Stimulated activated memory B cell treated with anti-CD40 and anti-IgM and Interleukin-4, amounts not matched to agents 10 μg/mL and 1 μg/mL and 100 μg/mL, for 72 hours (primary cell): Measurements from ENCODE around the gene AFF4.

Experiments
- ATAC-seq: fragments of 150-1000 bp; cut with Tn5 transposase; 2 replicates; pipeline ENCODE4 v1.10.0; 2021
- H3K27ac Mint-ChIP-seq: one replicate; pipeline ENCODE4 v1.8.0; 2022; ENCODE audit warnings: mild to moderate bottlenecking, mixed read lengths
- H3K27me3 Mint-ChIP-seq: one replicate; pipeline ENCODE4 v1.8.0; 2022; ENCODE audit warnings: mixed read lengths
- H3K36me3 Mint-ChIP-seq: one replicate; pipeline ENCODE4 v1.8.0; 2022; ENCODE audit warnings: mixed read lengths
- H3K4me1 Mint-ChIP-seq: one replicate; pipeline ENCODE4 v1.8.0; 2022; ENCODE audit warnings: mixed read lengths
- H3K4me3 Mint-ChIP-seq: one replicate; pipeline ENCODE4 v1.8.0; 2022; ENCODE audit warnings: mild to moderate bottlenecking, moderate library complexity, mixed read lengths
- H3K9me3 Mint-ChIP-seq: one replicate; pipeline ENCODE4 v1.8.0; 2022; ENCODE audit warnings: mixed read lengths

The AFF4 gene

GRCh38 chr5:132837868-132838267 is 125.6 kb downstream of the AFF4 start:
- ATAC-seq, result no peak
- Mint-ChIP-seq H3K27ac (no peak overlapping the region), H3K9me3 (no peaks in the 10 kb centered on the region), H3K4me3 (no peak overlapping the region), H3K27me3 (no peaks in the 10 kb centered on the region), H3K36me3 (no peaks in the 10 kb centered on the region), H3K4me1 (no peaks in the 10 kb centered on the region)

DNA sequence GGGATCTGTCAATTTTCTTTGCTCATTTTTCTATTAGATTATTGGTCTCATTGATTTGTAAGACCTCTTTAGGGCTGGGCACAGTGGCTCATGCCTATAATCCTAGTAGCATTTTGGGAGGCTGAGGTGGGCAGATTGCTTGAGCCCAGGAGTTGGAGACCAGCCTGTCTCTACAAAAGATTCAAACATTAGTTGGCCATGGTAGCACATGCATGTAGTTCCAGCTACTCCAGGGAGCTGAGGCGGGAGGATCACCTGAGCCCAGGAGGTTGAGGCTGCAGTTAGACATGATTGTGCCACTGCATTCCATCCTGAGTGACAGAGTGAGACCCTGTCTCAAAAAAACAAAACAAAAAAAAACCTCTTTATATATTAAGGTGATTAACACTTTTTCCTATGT is 126.6 kb downstream of the AFF4 start:
- no peaks in the 10 kb centered on the region for H3K36me3 Mint-ChIP-seq
- H3K9me3 Mint-ChIP-seq, result no peaks in the 10 kb centered on the region
- H3K4me1 Mint-ChIP-seq, result no peaks in the 10 kb centered on the region
- no peak overlapping the region for H3K4me3 Mint-ChIP-seq
- ATAC-seq, result no peak
- H3K27me3 Mint-ChIP-seq, result no peaks in the 10 kb centered on the region
- H3K27ac Mint-ChIP-seq, result no peak overlapping the region

- peaks cover 18% of the 10 kb centered on the region for H3K4me1 Mint-ChIP-seq
- peaks cover 20% of the 10 kb centered on the region for H3K27me3 Mint-ChIP-seq
Measured at GRCh38 chr5:132834057-132834456, 129.4 kb downstream of the AFF4 start.

DNA sequence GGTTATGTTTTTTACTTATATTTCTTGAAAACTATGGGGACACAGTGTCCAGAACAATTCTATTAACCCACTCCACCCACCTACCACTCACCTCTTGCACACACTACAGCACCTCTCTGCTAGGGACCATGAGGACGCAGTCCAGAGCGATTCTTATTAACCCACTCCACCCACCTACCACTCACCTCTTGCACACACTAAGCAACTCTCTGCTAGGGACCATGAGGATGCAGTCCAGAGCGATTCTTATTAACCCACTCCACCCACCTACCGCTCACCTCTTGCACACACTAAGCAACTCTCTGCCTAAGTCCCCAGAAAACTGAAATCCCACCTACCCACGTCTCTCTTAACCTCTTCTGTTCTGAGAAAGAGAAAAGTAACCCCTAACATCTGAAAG is 130.8 kb downstream of the AFF4 start:
- Mint-ChIP-seq H3K27ac (no peak overlapping the region), H3K36me3 (no peaks in the 10 kb centered on the region), H3K9me3 (no peaks in the 10 kb centered on the region), H3K27me3 (peaks cover 32% of the 10 kb centered on the region), H3K4me3 (no peak overlapping the region), H3K4me1 (peaks cover 20% of the 10 kb centered on the region)
- no peak for ATAC-seq

More at GRCh38 chr5:132834057-132834456, 129.4 kb downstream of the AFF4 start:
- H3K27ac Mint-ChIP-seq, result no peak overlapping the region
- H3K9me3 Mint-ChIP-seq, result no peaks in the 10 kb centered on the region
- H3K4me3 Mint-ChIP-seq, result no peak overlapping the region
- H3K36me3 Mint-ChIP-seq, result no peaks in the 10 kb centered on the region
- no peak for ATAC-seq

DNA sequence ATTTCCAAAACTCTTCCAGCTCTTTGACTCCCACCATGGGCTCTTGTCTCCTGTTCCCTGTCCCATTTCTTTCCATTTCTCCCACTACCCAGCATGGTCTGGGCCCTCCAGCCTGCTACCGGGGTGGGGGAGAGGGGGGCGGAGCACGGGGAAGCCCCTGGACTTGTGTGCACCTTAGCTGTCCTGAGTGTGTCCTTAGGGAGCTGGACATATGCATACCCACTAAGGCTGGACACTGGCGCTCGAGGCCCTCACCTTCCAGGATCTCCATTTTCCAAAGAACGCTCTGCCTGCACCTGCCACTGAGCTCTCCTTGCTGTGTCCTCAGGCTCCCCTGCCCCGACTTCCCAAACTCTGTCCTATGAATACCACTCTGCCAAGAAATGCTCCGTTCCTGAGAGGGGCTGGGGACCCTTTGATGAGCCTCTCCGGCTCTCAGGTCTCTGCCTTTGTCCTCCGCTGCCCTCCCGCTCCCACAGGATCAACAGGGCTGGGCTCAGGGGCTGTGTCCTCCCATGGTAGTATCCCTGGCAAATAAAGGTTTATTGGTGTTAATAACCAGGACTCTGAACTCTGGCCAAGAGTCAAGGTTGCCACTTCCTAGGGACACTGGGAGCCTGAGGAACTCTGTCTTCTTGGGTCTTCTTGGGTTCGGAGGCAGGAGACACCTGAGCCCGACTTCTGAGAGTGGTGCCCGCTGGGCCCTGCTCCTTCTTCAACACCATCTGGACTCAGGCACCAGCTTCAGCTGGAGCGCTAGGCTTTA is 132.2 kb downstream of the AFF4 start:
- peak overlapping the region; percentile 74 for H3K27ac Mint-ChIP-seq

DNA sequence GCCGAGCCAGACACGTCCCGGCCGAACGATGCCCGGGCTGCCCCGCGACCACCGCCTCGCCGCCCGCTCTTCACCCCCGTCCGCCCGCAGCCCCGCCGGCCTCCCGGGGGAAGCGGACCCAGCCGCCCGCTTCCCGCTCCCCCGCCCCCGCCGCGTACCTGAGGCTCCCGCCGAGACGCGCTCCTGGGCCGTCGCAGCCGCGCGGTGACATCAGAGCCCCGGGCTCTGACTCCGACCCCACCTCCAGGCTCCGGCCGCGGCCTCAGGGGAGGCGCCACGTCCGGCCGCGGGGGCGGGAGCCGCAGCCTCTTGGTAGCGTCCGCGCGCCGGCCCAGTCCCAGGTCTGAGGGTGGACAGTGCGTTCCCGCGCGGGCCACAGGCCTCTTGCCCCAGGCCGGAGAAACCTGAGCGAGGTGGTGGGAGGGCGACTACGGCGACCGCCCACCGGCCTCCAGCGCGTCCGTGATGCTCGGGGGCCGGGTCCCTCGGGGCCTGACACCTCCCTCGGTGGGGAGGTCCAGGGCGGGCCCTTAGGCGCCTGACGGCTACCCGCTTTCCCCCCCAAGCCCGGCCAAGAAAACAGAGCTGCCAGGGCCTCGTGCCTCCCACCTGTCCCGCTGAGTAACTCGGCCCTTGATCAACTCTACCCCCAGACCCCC is 132.9 kb downstream of the AFF4 start, which contains the start of gene SHROOM1:
SHROOM1 (minus strand) TSS at position 212 of the 659 bp plus-strand sequence. CDS start 4,507 bp downstream, outside the sequence.
- peaks cover 20% of the 10 kb centered on the region for H3K4me1 Mint-ChIP-seq
- H3K27me3 Mint-ChIP-seq, result peaks cover 51% of the 10 kb centered on the region
- H3K4me3 Mint-ChIP-seq, result peak within 1 kb of the TSS; percentile 90
- H3K36me3 Mint-ChIP-seq, result no peaks in the 10 kb centered on the region
- peak within 1 kb of the TSS; percentile 74 for H3K27ac Mint-ChIP-seq
- H3K9me3 Mint-ChIP-seq, result no peaks in the 10 kb centered on the region
- ATAC-seq, result peak; percentile 77

More for the DNA sequence above, 132.2 kb downstream of the AFF4 start:
- H3K4me3 Mint-ChIP-seq, result peak overlapping the region; percentile 90
- peaks cover 20% of the 10 kb centered on the region for H3K4me1 Mint-ChIP-seq
- no peaks in the 10 kb centered on the region for H3K9me3 Mint-ChIP-seq
- no peak for ATAC-seq
- peaks cover 45% of the 10 kb centered on the region for H3K27me3 Mint-ChIP-seq
- H3K36me3 Mint-ChIP-seq, result no peaks in the 10 kb centered on the region

- peak; percentile 87 for ATAC-seq
- H3K4me1 Mint-ChIP-seq, result peaks cover 20% of the 10 kb centered on the region
- H3K27ac Mint-ChIP-seq, result peak overlapping the region; percentile 72
- H3K27me3 Mint-ChIP-seq, result peaks cover 56% of the 10 kb centered on the region
- H3K36me3 Mint-ChIP-seq, result no peaks in the 10 kb centered on the region
- H3K9me3 Mint-ChIP-seq, result no peaks in the 10 kb centered on the region
- H3K4me3 Mint-ChIP-seq, result peak overlapping the region; percentile 90
Measured at GRCh38 chr5:132829742-132830435, 133.5 kb downstream of the AFF4 start.

DNA sequence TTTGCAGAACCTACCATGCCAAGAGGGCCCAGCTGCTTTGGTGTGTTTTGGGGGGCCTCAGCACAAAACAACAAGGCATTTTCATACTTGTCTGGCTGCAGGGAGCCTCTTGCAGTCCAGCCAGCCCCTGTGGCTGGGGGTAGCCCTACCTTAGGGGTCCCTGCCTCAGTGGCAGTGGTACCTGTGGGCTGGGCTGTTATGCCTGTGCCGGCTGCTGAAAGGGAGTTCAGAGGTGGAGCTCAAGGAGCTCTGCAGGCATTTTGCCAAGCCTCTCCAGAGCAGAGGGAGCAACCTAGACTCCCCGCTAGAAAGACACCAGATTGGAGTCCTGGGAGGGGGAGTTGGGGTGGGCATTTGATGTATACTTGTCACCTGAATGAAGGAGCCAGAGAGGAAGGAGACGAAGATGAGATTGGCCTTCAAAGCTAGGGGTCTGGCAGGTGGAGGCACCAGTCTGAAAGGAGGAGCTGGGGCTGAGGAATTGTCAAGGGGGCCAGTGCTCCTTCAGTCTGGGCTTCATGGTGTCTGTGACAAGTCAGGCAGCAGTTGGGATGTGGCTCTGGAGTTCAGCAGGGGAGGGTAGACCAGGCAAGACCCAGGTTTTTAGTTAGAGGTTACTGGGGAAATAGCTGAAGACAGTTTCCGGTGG is 134.5 kb downstream of the AFF4 start:
- ATAC-seq, result no peak
- Mint-ChIP-seq H3K9me3 (no peaks in the 10 kb centered on the region), H3K27ac (peak overlapping the region; percentile 35), H3K4me3 (peak overlapping the region; percentile 90), H3K36me3 (no peaks in the 10 kb centered on the region), H3K27me3 (peaks cover 65% of the 10 kb centered on the region), H3K4me1 (peaks cover 20% of the 10 kb centered on the region)

DNA sequence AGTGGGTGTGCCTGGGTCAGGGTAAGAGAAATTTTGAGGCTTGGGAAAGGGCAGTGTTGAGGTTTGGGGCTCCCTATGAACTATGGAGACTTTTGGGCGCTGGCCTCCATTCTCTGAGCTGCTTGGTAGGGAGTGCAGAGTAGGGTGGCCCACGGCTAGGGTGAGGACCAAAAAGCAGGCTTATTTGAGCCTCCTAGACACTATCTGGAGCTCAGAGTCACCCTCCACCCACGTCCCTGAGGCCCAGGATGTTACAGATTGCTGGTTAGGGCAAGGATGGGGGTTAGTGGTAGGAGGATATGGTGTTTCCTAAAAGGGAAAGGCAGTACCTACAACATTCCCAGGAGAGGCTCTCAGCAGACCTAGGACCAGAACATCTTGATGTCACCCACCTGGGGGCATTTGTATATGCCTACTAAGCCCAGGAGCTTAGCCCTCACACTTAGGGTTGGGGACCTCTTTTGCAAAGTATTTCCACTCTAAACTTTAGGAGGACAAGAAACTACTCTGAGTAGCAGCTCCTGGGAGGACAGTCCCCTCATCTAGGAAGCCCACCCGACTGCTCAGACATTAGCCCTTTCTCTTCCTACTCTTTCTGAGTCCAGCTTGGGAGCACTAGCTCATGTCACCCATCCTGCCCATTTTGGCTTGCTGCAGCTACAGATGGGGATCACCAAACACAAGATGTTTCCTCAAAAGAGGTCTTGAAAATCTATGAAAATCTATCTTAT is 135.3 kb downstream of the AFF4 start:
- no peak overlapping the region for H3K4me3 Mint-ChIP-seq
- ATAC-seq, result no peak
- no peaks in the 10 kb centered on the region for H3K9me3 Mint-ChIP-seq
- peaks cover 29% of the 10 kb centered on the region for H3K4me1 Mint-ChIP-seq
- H3K27ac Mint-ChIP-seq, result no peak overlapping the region
- H3K27me3 Mint-ChIP-seq, result peaks cover 74% of the 10 kb centered on the region
- H3K36me3 Mint-ChIP-seq, result no peaks in the 10 kb centered on the region

DNA sequence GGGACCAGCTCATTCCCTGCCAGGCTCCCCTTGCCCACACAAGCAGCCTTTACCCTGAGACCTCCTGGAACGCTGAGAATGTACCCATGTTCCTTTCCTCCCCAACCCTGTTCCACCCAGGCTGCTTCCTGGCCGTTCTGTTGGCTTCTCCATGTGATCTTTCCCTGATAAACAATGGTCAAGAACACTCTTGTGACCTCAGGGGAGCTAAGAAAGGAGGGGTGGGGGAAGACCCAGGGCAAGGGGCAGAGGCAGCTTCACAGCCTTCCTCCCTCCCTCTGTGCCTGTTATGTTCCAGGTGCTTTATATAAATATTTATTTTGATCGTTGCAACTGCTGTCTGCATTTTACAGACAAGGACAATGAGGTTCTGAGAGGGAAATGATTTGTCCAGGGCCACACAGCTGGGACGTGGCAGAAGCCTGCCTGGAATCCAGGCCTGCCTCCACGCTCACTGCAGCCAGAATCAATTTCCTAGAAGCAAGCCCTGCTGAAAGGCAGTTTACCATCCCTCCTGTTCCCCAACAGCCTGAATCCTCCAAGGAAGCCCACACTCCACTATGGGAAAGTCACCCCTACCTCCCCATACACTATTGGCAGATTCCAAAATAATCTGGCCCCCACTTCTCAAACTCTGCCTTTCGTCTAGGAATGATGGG is 136.9 kb downstream of the AFF4 start:
- Mint-ChIP-seq H3K27ac (no peak overlapping the region), H3K9me3 (no peaks in the 10 kb centered on the region), H3K4me1 (peaks cover 32% of the 10 kb centered on the region), H3K27me3 (peaks cover 84% of the 10 kb centered on the region), H3K36me3 (no peaks in the 10 kb centered on the region), H3K4me3 (no peak overlapping the region)
- ATAC-seq, result no peak

DNA sequence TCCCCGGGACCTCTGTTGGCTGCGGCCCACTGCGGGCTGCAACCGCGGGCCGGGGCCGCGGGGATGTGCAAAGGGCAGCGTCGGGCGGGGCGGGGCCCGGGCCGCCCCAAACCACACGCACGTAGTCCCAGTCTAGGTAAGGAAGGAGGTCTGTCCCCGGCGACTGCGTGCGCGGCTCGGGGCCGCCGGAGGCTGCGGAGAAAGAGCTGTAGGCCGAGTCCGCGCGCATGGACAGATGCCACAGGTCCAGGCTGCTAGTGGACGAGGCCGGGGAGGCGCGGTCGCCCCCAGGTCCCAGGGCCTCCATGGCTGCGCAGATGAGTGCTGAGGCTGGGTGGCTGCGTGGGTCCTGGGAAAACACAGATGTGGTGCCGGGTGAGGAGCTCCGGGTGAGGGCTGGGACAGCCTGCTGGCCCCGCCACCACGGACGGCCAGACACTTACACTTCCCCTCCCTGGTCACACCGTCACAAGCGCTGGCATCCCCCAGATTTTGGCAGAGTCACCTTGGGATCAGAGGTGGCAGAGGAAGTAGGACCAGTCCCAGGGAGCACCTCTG is 137.5 kb downstream of the AFF4 start:
- H3K4me3 Mint-ChIP-seq, result peak overlapping the region; percentile 25
- no peak overlapping the region for H3K27ac Mint-ChIP-seq
- no peak for ATAC-seq
- H3K9me3 Mint-ChIP-seq, result no peaks in the 10 kb centered on the region
- H3K36me3 Mint-ChIP-seq, result no peaks in the 10 kb centered on the region
- peaks cover 77% of the 10 kb centered on the region for H3K27me3 Mint-ChIP-seq
- H3K4me1 Mint-ChIP-seq, result peaks cover 25% of the 10 kb centered on the region
